Chondrocyte (in vitro differentiated cells): ENCODE data around the gene BDKRB2. TPM values are rescaled to one million over a fixed set of nuclear protein-coding genes. Genes with fewer than 3 reads are reported as not detected.

Experiments used
- DNase-seq: peaks from one replicate; pipeline ENCODE4 v3.0.0; 2021; ENCODE audit warnings: mixed read lengths, low spot score
- H3K27ac Mint-ChIP-seq: one replicate; pipeline ENCODE4 v1.8.0; 2021; ENCODE audit warnings: mild to moderate bottlenecking, moderate library complexity, mixed read lengths; ENCODE audit not compliant: unreplicated experiment
- H3K27me3 Mint-ChIP-seq: 2 replicates; pipeline ENCODE4 v1.8.0; 2021; ENCODE audit warnings: low read depth, mixed read lengths
- H3K36me3 Mint-ChIP-seq: 2 replicates; pipeline ENCODE4 v1.8.0; 2021; ENCODE audit warnings: low read depth, mixed read lengths
- H3K4me1 Mint-ChIP-seq: 2 replicates; pipeline ENCODE4 v1.8.0; 2021; ENCODE audit warnings: low read depth, mild to moderate bottlenecking, mixed read lengths
- H3K4me3 Mint-ChIP-seq: one replicate; pipeline ENCODE4 v1.8.0; 2021; ENCODE audit warnings: mild to moderate bottlenecking, moderate library complexity, mixed read lengths; ENCODE audit not compliant: unreplicated experiment
- H3K9me3 Mint-ChIP-seq: 2 replicates; pipeline ENCODE4 v1.8.0; 2021; ENCODE audit warnings: low read depth, mixed read lengths
- total RNA-seq: library from RNA; stranded (reverse); gene quantifications from 3 replicates; pipeline ENCODE4 v1.2.1, GENCODE V29; 2021
- TF ChIP-seq, protein P1 (sequence below): fragments of 200-600 bp; sonication (generic); IDR thresholded peaks from 2 replicates; pipeline ENCODE4 v1.5.0; 2021; ENCODE audit warnings: antibody characterized with exemption, mild to moderate bottlenecking, moderate library complexity

BDKRB2 gene
- total RNA-seq, 1 donor from 2014 or later = 0.27 TPM

DNA sequence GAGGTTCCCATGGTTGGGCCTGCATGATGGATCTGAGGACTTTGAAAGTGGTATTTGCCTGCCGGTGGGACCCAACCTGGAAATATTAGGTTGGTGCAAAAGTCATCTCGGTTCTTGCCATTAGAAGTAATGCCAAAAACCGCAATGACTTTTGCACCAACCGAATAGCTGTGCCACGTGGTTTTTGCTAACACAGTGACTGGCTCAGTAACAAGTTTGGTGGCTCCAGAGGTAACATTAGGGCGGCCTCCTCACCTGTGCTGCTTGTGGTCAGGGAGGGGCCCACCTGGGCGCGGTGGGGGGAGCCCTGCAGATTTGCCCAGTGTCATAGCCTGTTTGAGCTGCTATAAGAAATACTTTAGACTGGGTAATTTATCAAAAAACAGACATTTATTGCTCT lies 1.8 kb downstream of the BDKRB2 start:
- TF ChIP-seq, protein P1, sequence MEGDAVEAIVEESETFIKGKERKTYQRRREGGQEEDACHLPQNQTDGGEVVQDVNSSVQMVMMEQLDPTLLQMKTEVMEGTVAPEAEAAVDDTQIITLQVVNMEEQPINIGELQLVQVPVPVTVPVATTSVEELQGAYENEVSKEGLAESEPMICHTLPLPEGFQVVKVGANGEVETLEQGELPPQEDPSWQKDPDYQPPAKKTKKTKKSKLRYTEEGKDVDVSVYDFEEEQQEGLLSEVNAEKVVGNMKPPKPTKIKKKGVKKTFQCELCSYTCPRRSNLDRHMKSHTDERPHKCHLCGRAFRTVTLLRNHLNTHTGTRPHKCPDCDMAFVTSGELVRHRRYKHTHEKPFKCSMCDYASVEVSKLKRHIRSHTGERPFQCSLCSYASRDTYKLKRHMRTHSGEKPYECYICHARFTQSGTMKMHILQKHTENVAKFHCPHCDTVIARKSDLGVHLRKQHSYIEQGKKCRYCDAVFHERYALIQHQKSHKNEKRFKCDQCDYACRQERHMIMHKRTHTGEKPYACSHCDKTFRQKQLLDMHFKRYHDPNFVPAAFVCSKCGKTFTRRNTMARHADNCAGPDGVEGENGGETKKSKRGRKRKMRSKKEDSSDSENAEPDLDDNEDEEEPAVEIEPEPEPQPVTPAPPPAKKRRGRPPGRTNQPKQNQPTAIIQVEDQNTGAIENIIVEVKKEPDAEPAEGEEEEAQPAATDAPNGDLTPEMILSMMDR = no peak
- no peak overlapping the region for H3K27ac Mint-ChIP-seq
- H3K9me3 Mint-ChIP-seq = no peaks in the 10 kb centered on the region
- H3K4me1 Mint-ChIP-seq = peaks cover 14% of the 10 kb centered on the region
- H3K4me3 Mint-ChIP-seq = no peak overlapping the region
- DNase-seq = no peak
- H3K27me3 Mint-ChIP-seq = peaks cover 16% of the 10 kb centered on the region
- no peaks in the 10 kb centered on the region for H3K36me3 Mint-ChIP-seq

DNA sequence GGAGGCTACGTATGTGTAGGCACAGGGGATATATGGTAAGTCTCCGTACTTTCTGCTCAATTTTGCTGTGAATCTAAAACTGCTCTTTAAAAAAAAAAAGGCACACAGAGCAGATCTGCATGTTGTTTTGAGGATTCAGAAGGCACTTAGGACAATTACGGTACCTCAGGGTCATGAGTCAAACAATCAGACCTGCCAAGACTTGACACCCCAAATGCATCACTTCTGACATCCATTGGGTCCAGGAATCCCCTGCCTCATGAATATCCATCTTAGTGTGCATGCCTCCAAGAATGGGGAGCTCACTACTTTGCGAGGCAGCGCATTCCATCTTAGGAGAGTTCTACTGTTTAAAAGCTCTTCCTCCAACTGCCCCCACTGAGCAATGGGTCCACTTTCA lies 3.0 kb downstream of the BDKRB2 start:
- no peak overlapping the region for H3K27ac Mint-ChIP-seq
- peaks cover 14% of the 10 kb centered on the region for H3K4me1 Mint-ChIP-seq

DNA sequence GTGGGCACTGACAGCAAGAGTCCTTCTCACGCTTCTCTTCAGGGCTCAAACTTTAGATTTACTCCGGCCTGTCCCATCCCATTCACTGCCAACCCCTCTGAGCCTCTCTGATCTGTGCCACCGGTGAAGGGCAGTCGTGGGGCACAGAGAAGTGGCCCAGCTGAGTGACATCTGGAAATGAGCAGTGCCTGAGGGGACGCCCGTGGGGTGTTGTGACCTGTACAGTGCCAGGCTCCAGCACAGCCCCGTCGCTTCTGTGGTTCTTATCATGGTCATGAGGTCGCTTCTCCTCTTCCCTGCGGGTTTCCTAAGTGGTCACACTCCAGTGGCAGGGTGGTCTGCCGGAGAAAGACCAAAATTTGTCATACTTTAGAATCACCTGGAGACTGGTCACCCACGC lies 4.1 kb downstream of the BDKRB2 start:
- DNase-seq = no peak
- Mint-ChIP-seq H3K36me3 (peaks cover 7% of the 10 kb centered on the region), H3K27ac (no peak overlapping the region), H3K4me1 (peaks cover 14% of the 10 kb centered on the region), H3K4me3 (no peak overlapping the region), H3K9me3 (peaks cover 14% of the 10 kb centered on the region), H3K27me3 (peaks cover 10% of the 10 kb centered on the region)
- TF ChIP-seq, protein P1 = no peak

More for the DNA sequence above, 3.0 kb downstream of the BDKRB2 start:
- H3K36me3 Mint-ChIP-seq = peaks cover 2% of the 10 kb centered on the region
- no peak for DNase-seq
- peaks cover 9% of the 10 kb centered on the region for H3K27me3 Mint-ChIP-seq
- H3K9me3 Mint-ChIP-seq = peaks cover 10% of the 10 kb centered on the region
- TF ChIP-seq, protein P1 = no peak
- no peak overlapping the region for H3K4me3 Mint-ChIP-seq

DNA sequence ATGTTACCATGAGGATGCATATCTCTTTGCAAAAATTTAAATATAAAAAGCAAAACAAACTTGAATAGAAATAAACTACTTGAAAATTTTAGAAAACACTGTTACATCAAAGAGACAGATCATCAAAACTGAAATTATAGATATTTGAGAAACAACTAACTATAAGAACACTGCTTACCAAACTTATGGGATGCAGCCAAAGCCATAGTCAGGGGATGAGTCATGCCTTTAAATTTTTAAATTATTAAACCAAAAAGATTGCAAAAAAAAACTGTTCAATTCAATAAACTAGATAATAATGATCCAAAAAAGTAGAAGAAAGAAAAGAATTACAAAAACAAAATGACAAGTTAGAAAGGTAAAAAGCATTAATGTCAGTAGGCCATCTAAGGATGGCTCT lies 7.5 kb downstream of the BDKRB2 start:
- Mint-ChIP-seq H3K9me3 (peaks cover 14% of the 10 kb centered on the region), H3K27ac (no peak overlapping the region), H3K36me3 (peaks cover 7% of the 10 kb centered on the region), H3K27me3 (peaks cover 12% of the 10 kb centered on the region), H3K4me1 (no peaks in the 10 kb centered on the region), H3K4me3 (no peak overlapping the region)
- no peak for DNase-seq
- TF ChIP-seq, protein P1 = no peak

DNA sequence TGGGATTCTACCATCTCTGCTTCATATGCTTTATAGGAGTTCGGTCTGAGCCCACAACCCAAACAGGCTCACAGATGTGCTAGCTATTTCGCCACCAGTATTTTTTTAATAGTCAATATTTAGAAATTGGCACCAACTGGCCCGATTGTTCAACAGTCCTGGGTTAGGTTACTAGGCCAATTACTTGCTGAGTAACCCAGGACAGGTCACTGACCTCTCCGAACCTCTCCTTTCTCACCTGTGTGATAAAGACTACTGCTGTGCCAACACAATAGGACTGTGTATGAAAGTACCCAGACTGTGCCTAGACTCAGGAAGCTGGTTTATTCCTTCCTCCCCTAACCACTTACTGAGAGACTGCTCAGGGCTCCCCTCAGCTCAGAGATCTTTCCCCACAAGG lies 8.3 kb downstream of the BDKRB2 start:
- peaks cover 14% of the 10 kb centered on the region for H3K9me3 Mint-ChIP-seq
- no peak overlapping the region for H3K4me3 Mint-ChIP-seq
- TF ChIP-seq, protein P1 = no peak
- peaks cover 9% of the 10 kb centered on the region for H3K27me3 Mint-ChIP-seq
- H3K27ac Mint-ChIP-seq = no peak overlapping the region
- no peak for DNase-seq
- H3K4me1 Mint-ChIP-seq = no peaks in the 10 kb centered on the region
- H3K36me3 Mint-ChIP-seq = peaks cover 7% of the 10 kb centered on the region
